ENCODE data around the gene IGSF6.
"Not testable (repeated sequence)": the region's sequence is repeated elsewhere in the genome, so short reads cannot be mapped to it uniquely, and the experiment has no call there.

IGSF6 gene

DNA sequence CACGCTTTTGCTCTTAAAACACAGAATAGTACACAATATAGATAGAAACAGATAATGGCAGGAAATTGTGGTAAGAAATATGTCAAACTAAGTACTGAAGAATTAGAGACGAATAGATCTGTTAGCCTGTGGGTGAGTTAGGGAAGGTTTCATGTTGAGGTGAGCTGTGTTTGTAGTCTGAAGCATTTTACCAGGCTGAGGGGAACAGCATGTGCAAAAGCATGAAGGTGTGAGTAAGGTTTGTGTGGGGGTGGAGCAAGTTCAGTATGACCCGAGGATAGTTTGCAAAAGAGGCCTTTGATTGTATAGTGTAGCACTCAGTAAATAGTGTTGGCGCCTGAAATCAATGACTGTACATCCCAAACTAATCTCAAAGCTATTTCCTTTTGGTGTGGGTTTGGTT, 13.8 kb downstream of the IGSF6 start:
- TF ChIP-seq, protein P1, sequence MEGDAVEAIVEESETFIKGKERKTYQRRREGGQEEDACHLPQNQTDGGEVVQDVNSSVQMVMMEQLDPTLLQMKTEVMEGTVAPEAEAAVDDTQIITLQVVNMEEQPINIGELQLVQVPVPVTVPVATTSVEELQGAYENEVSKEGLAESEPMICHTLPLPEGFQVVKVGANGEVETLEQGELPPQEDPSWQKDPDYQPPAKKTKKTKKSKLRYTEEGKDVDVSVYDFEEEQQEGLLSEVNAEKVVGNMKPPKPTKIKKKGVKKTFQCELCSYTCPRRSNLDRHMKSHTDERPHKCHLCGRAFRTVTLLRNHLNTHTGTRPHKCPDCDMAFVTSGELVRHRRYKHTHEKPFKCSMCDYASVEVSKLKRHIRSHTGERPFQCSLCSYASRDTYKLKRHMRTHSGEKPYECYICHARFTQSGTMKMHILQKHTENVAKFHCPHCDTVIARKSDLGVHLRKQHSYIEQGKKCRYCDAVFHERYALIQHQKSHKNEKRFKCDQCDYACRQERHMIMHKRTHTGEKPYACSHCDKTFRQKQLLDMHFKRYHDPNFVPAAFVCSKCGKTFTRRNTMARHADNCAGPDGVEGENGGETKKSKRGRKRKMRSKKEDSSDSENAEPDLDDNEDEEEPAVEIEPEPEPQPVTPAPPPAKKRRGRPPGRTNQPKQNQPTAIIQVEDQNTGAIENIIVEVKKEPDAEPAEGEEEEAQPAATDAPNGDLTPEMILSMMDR (IDR thresholded peaks at IDR 0.05; ENCODE audit: low read length, missing control alignments): no peak
- DNase-seq (ENCODE audit: low read depth): peak; percentile 44
- H3K4me3 ChIP-seq (replicated peaks; ENCODE audit: low read depth, low read length): no peak overlapping the region

DNA sequence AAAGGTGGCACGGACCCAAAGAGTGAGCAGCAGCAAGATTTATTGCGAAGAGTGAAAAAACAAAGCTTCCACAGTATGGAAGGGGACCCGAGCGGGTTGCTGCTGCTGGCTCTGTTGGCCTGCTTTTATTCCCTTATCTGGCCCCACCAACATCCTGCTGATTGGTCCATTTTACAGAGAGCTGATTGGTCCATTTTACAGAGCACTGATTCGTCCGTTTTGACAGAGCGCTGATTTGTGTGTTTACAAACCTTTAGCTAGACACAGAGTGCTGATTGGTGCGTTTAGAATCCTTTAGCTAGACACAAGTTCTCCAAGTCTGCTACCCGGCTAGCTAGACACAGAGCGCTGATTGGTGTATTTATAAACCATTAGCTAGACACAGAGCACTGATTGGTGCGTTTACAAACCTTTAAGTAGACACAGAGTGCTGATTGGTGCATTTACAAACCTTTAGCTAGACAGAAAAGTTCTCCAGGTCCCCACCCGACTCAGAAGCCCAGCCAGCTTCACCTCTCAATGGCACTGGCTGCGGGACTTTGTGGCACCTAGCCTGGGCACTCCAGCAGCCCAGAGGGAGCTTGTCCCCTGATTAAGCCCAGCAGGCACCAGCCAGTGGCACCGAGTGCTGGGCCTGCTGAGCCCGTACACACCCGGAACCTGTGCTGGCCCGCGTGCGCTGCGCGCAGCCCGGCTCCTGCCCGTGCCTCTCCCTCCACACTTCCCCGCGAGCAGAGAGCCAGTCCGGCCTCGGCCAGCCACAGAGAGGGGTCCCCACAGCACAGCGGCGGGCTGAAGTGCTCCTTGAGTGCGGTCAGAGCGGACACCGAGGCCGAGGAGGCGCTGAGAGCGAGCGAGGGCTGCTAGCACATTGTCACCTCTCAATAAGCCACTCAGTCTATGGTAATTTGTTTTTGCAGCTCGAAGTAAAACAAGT, 15.1 kb downstream of the IGSF6 start:
- H3K4me3 ChIP-seq (replicated peaks; ENCODE audit: low read depth, low read length): no peak overlapping the region
- DNase-seq (ENCODE audit: low read depth): no peak
- TF ChIP-seq, protein P1 (IDR thresholded peaks at IDR 0.05; ENCODE audit: low read length, missing control alignments): no peak

DNA sequence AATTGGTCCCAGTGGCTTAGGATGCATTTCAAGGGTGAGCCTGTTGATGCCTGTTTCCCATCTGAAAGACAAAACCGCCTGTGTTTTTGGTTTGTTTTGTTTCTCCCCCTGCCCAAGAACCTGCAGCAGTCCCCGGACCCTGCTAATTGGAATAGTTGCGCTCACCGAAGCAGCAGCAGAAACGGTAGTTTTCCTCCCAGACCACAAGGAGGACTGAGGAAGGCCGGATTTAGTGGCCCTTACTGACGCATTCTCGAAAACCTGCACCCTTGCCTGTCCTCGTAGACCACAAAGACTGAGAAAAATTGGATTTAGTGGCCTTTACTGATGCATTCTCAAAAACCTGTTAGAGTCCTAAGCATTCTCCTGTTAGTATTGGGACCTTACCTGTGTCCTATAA, 16.7 kb downstream of the IGSF6 start:
- not testable (repeated sequence) for H3K4me3 ChIP-seq (replicated peaks; ENCODE audit: low read depth, low read length); DNase-seq (ENCODE audit: low read depth)

DNA sequence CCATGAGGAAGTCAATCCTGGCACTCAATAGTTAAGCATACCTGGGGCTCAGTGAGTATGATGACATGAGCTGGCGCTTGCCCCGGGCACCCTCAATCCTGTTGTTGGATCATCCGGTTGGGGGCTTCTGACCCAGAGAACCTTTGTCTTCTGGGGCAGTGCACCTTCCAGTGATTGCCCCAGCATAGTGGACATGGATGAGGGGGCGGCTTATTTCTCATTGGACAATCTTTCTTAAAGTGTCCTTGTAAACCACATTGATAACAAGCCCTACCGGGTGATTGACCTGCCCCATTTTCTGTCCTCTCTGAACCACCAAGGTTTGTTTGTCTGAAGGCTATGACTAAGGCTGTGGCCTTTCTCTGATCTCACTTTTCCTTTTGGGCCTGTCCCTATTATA, 18.2 kb downstream of the IGSF6 start:
- DNase-seq (ENCODE audit: low read depth): no peak
- no peak overlapping the region for H3K4me3 ChIP-seq (replicated peaks; ENCODE audit: low read depth, low read length)
- TF ChIP-seq, protein P1 (IDR thresholded peaks at IDR 0.05; ENCODE audit: low read length, missing control alignments): no peak

DNA sequence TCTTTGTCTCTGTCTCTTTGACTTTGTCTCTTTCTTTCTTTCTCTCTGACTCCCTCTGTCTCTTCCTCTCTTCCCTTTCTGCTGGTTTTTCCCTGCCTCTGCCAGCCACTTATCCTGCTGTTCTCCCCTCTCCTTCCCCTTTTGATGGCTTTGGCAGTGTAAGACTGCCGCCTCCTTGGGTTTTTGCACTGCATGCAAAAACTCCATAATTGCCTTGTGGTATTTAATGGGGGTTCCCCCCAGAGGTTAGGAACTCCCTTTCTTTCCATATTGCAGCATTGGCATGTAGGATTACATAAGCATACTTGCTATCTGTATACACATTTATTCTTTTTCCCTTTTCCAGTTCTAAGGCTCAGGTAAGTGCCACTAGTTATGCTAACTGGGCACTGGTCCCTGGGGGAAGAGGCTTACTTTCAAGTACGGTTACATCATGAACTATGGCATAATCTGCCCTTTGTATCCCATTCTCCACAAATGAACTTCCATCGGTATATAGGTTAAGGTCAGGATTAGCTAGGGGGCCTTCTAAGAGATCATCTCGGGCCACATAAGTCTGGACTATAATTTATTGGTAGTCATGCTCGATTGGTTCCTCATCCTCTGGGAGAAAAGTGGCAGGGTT, 20.3 kb downstream of the IGSF6 start:
- not testable (repeated sequence) for DNase-seq (ENCODE audit: low read depth); H3K4me3 ChIP-seq (replicated peaks; ENCODE audit: low read depth, low read length)

DNA sequence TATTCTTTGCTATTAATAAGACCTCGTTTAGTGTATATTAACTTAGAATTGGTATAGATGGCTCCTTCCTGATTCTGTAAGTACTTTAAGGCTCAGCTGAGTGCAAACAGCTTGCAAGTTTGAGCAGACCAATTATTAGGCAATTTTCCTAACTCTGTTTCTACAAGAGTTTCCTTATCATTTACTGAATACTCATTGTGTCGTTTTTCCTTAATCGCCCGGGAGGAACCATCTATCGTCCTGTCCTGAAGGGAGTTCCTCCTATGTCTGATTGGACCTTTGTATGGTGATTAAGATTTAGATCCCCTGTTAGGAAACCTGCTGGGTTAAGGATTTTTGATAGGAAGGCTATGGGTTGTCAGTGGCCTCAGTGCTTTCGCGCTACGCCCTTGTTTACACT, 21.0 kb downstream of the IGSF6 start:
- H3K4me3 ChIP-seq (replicated peaks; ENCODE audit: low read depth, low read length); DNase-seq (ENCODE audit: low read depth): not testable (repeated sequence)

DNA sequence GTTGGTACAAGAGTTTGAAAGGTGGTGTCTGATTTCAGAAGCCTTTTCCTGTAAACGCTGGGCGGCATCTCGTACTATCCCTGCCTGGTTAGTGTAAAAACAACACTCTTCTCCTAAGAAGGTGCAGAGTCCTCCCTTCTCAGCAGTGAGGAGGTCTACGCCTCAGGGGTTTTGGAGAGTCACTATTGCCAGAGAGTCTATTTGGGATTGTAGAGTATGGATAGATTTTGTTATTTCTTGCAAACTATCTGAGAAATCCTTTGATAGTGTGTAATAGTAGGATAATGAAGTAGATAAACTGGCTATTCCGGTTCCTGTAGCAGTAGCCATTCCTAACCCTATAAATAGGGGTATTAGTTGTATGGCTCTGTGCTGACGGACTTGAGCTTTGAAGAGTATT, 21.5 kb downstream of the IGSF6 start:
- DNase-seq (ENCODE audit: low read depth); H3K4me3 ChIP-seq (replicated peaks; ENCODE audit: low read depth, low read length): not testable (repeated sequence)

DNA sequence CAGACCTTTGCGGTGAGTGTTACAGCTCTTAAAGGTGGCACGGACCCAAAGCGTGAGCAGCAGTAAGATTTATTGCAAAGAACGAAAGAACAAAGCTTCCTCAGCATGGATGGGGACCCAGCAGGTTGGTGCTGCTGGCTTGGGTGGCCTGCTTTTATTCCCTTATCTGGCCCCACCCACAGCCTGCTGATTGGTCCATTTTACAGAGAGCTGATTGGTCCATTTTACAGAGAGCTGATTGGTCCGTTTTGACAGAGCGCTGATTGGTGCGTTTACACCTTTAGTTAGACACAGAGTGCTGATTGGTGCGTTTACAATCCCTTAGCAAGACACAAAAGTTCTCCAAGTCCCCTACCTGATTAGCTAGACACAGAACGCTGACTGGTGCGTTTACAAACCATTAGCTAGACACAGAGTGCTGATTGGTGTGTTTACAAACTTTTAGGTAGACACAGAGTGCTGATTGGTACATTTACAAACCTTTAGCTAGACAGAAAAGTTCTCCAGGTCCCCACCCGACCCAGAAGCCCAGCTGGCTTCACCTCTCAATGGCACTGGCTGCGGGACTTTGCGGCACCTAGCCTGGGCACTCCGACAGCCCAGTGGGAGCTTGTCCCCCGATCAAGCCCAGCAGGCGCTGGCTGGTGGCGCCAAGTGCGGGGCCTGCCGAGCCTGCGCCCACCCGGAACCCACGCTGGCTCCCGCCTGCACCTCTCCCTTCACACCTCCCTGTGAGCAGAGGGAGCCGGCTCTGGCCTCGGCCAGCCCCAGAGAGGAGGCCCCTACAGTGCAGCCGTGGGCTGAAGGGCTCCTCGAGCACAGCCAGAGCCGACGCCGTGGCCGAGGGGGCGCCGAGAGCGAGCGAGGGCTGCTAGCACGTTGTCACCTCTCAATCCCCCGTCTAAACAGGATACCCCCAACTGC, 22.5 kb downstream of the IGSF6 start:
- not testable (repeated sequence) for DNase-seq (ENCODE audit: low read depth); H3K4me3 ChIP-seq (replicated peaks; ENCODE audit: low read depth, low read length)

DNA sequence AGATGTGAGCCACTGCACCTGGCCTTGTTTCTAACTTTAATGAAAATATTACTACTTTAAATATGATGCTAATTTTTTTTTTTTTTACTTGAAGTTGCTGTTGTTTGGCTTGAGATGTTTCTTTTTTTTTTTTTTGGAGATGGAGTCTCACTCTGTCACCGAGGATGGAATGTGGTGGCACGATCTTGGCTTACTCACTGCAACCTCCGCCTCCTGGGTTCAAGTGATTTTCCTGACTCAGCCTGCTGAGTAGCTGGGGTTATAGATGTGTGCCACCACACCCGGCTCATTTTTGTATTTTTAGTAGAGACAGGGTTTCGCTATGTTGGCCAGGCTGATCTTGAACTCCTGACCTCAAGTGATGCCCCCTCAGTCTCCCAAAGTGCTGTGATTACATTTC, 23.6 kb downstream of the IGSF6 start:
- TF ChIP-seq, protein P1 (IDR thresholded peaks at IDR 0.05; ENCODE audit: low read length, missing control alignments): no peak
- no peak for DNase-seq (ENCODE audit: low read depth)
- no peak overlapping the region for H3K4me3 ChIP-seq (replicated peaks; ENCODE audit: low read depth, low read length)
